ENCODE data around the gene KCNH8. TPM values are rescaled to one million over a fixed set of nuclear protein-coding genes. Genes with fewer than 3 reads are reported as not detected.

Gene KCNH8
- total RNA-seq, 1 experiment from 2014 or later: 0.12 TPM

GRCh38 chr3:19399836-19400235, 251.5 kb downstream of the KCNH8 start (continued):
- no peak for TF ChIP-seq REST (IDR thresholded peaks at IDR 0.05; ENCODE audit: low read depth)
- no peak for TF ChIP-seq SP1 (IDR thresholded peaks at IDR 0.05; ENCODE audit: low read depth)
- TF ChIP-seq EGR1 (IDR thresholded peaks at IDR 0.05; ENCODE audit: low read depth): no peak
- TF ChIP-seq ELF1 (IDR thresholded peaks at IDR 0.05; ENCODE audit: borderline replicate concordance, low read depth): no peak

GRCh38 chr3:19420159-19420558, 271.8 kb downstream of the KCNH8 start:
- intact Hi-C loops (cut with micrococcal nuclease): no loop called here
- Histone ChIP-seq H3K9ac (ENCODE audit: low read length) (no peak overlapping the region), H3K4me2 (ENCODE audit: low read length) (no peak overlapping the region)
- TF ChIP-seq SIN3A (IDR thresholded peaks at IDR 0.05; ENCODE audit: low read depth): no peak
- TF ChIP-seq ELF1 (IDR thresholded peaks at IDR 0.05; ENCODE audit: borderline replicate concordance, low read depth): no peak
- no peak for TF ChIP-seq MAX (IDR thresholded peaks at IDR 0.05)
- TF ChIP-seq SRF (IDR thresholded peaks at IDR 0.05; ENCODE audit: low read depth): no peak
- TF ChIP-seq EZH2phosphoT487 (IDR thresholded peaks at IDR 0.05; ENCODE audit: borderline replicate concordance): no peak
- no peak for TF ChIP-seq EZH2 (IDR thresholded peaks at IDR 0.05)
- no peak for TF ChIP-seq REST (IDR thresholded peaks at IDR 0.05; ENCODE audit: low read depth)
- TF ChIP-seq POLR2AphosphoS5 (IDR thresholded peaks at IDR 0.05; ENCODE audit: low read depth, low read length): no peak
- no peak for TF ChIP-seq EGR1 (IDR thresholded peaks at IDR 0.05; ENCODE audit: low read depth)
- no peak for TF ChIP-seq CTCF (IDR thresholded peaks at IDR 0.05 in 2 of 3, conservative IDR thresholded peaks at IDR 0.05 in 1 of 3; ENCODE audit: borderline replicate concordance in 1 of 3, insufficient read depth in 1 of 3, low read depth in 2 of 3, low read length in 2 of 3)
- no peak for TF ChIP-seq POLR2A (IDR thresholded peaks at IDR 0.05; ENCODE audit: borderline replicate concordance, extremely low read depth, insufficient read depth, insufficient read length)
- no peak for TF ChIP-seq YY1 (IDR thresholded peaks at IDR 0.05; ENCODE audit: extremely low read depth, insufficient replicate concordance, low read depth, low read length)
- no peak for TF ChIP-seq ZFX (IDR thresholded peaks at IDR 0.05)
- TF ChIP-seq ATF3 (IDR thresholded peaks at IDR 0.05): no peak
- no peak for TF ChIP-seq FOSL1 (IDR thresholded peaks at IDR 0.05; ENCODE audit: low read depth)
- no peak for TF ChIP-seq RAD21 (IDR thresholded peaks at IDR 0.05; ENCODE audit: low read depth)
- no peak for TF ChIP-seq CBX3 (IDR thresholded peaks at IDR 0.05; ENCODE audit: low read depth)

More at GRCh38 chr3:19420159-19420558, 271.8 kb downstream of the KCNH8 start:
- ChIA-PET POLR2A (no interaction called here), RAD21 (ENCODE audit: low non-redundant PET in 1 of 2, low total read pairs in 2 of 2, uncharacterized antibody in 2 of 2, unreplicated experiment in 2 of 2) (no interaction called here), CTCF (no interaction called here)
- Histone ChIP-seq H3K9me3 (ENCODE audit: control insufficient read depth in 1 of 2, insufficient read depth in 1 of 2, low read depth in 1 of 2, low read length in 2 of 2) (0 out of 4 replicates have a peak, but pooled peaks cover 0 to 2% of the 10 kb centered on the region in 2 experiments), H2AFZ (ENCODE audit: low read depth, low read length, poor library complexity, severe bottlenecking) (no peak overlapping the region), H3K9me2 (ENCODE audit: insufficient read depth) (no peaks in the 10 kb centered on the region), H3K79me2 (ENCODE audit: insufficient read depth, low read length) (no peaks in the 10 kb centered on the region), H3K36me3 (ENCODE audit: control insufficient read depth in 1 of 2, insufficient read depth in 2 of 2, low read length in 2 of 2) (no peaks in the 10 kb centered on the region), H3K4me1 (ENCODE audit: control insufficient read depth in 1 of 2, insufficient read depth in 2 of 2, low read length in 2 of 2) (no peaks in the 10 kb centered on the region), H3K27ac (ENCODE audit: low read depth, low read length) (no peak overlapping the region), H4K20me1 (ENCODE audit: insufficient read depth) (no peaks in the 10 kb centered on the region), H3K4me3 (replicated peaks in 1 of 2; ENCODE audit: low read depth in 1 of 2, low read length in 2 of 2) (no peak overlapping the region), H3K27me3 (ENCODE audit: insufficient read depth, low read length) (no peaks in the 10 kb centered on the region)
- no peak for DNase-seq (ENCODE audit: low read depth, low spot score)
- no peak for ATAC-seq
- BruUV-seq (replicated peaks): no TSS peak

Measured in HCT116 (cell line).